Measurements from ENCODE around the gene SHPK.
A peak's percentile ranks its signal among the peaks of the same experiment; 100 is the strongest.
"Not testable (repeated sequence)": the region's sequence is repeated elsewhere in the genome, so short reads cannot be mapped to it uniquely, and the experiment has no call there.

Gene SHPK

DNA sequence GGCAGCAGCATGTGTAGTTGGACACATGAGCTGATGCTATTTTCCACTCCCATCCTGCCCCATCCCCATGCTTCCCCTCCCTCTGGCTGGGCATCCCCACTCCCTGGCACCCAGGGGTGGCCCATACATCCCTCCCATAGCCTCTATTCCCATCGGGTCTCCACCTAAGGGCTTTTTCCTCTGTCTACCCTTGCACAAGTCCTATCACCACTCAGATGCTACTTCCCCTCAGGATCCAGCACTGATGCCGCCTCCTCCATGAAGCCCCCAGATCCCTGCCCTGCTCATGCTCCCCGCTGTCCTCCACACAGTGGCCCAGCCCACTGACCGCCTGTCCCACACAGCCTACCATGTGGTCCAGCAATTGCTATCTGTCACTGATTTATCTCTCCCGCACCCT is 42.7 kb downstream of the SHPK start:
- no peak for FAIRE-seq
- TF ChIP-seq TAF1 (IDR thresholded peaks at IDR 0.05; ENCODE audit: borderline replicate concordance, low read depth, low read length) (no peak), POLR2A (IDR thresholded peaks at IDR 0.05; ENCODE audit: low read depth, low read length) (no peak), POLR2AphosphoS5 (IDR thresholded peaks at IDR 0.05; ENCODE audit: low read depth, low read length) (no peak)
- no peak for DNase-seq (ENCODE audit: insufficient read length)

DNA sequence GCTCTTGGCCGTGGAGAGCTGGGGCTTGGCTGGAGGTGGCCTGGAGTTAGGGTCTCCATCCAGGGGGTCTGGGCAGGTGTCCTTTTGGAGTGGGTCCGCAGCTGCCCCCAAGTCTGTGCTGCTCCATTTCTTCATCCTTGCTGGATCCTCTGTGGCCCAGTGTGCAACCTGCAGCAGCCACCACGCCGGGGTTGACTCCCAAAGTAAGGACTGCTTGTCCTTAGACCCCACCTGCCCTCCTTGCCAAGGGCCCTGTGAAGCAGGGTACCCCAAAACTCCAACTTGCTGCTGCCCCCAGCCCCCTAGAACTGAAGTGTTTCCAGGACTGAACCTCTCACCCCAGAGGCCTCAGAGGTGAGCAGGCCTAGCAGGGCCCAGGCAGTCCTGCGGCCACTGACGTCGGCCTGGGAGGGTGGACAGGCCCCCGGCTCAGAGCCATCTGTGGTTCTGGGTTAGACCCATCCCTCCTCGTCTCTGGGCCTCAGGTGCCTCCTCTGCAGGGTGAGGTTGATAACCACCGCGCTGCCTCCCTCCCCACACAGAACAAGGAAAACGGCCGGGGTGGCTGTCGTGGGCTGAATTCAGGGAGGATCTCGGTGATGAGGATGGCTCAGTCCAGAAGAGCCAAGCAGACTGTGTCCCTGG is 43.7 kb downstream of the SHPK start:
- TF ChIP-seq POLR2A (IDR thresholded peaks at IDR 0.05; ENCODE audit: low read depth, low read length) (no peak), POLR2AphosphoS5 (IDR thresholded peaks at IDR 0.05; ENCODE audit: low read depth, low read length) (no peak), TAF1 (IDR thresholded peaks at IDR 0.05; ENCODE audit: borderline replicate concordance, low read depth, low read length) (no peak)
- FAIRE-seq (no peak), DNase-seq (ENCODE audit: insufficient read length) (no peak)

DNA sequence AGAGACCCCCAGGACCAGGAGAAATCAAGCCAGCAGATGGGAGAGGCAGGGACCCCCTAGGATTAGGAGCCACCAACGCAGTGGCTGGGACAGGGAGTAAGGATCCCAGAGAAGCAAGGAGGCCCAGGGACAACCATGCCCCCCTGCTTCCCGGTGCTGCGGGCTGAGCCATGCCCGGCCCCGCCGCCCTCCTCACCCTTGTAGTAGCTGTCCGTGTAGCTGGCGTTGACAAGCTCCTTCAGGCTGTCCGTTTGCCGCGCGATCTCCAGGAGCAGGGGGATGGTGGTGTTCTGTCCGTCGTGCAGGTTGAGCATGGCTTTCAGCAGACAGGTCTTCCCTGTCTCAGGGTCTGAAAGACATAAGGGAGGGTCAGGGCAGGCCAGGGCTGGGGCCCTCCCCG is 45.3 kb downstream of the SHPK start:
- TF ChIP-seq POLR2A (IDR thresholded peaks at IDR 0.05; ENCODE audit: low read depth, low read length) (no peak), POLR2AphosphoS5 (IDR thresholded peaks at IDR 0.05; ENCODE audit: low read depth, low read length) (no peak), TAF1 (IDR thresholded peaks at IDR 0.05; ENCODE audit: borderline replicate concordance, low read depth, low read length) (no peak)
- FAIRE-seq (no peak), DNase-seq (ENCODE audit: insufficient read length) (no peak)

DNA sequence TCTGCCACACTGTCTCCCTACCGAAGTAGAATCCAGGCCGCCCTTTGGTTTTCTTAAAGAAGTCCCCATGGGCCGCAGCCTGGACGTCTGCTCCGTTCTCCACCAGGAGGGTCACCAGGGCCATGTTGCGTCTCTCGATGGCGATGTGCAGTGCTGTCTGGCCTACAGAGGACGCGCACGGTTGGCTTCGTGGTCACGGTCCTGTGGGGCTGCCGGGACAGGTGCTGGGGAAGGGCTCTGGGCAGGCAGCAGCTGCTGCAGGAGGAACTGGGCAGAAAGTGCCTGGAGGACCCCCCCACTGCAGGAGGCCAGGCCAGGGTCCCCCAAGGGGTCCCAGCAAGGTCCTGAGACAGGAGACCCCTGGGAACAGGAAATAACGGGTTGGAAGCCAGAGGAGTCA is 45.8 kb downstream of the SHPK start:
- no peak for FAIRE-seq
- no peak for DNase-seq (ENCODE audit: insufficient read length)
- TF ChIP-seq POLR2A (IDR thresholded peaks at IDR 0.05; ENCODE audit: low read depth, low read length): no peak
- TF ChIP-seq POLR2AphosphoS5 (IDR thresholded peaks at IDR 0.05; ENCODE audit: low read depth, low read length): no peak
- TF ChIP-seq TAF1 (IDR thresholded peaks at IDR 0.05; ENCODE audit: borderline replicate concordance, low read depth, low read length): no peak

DNA sequence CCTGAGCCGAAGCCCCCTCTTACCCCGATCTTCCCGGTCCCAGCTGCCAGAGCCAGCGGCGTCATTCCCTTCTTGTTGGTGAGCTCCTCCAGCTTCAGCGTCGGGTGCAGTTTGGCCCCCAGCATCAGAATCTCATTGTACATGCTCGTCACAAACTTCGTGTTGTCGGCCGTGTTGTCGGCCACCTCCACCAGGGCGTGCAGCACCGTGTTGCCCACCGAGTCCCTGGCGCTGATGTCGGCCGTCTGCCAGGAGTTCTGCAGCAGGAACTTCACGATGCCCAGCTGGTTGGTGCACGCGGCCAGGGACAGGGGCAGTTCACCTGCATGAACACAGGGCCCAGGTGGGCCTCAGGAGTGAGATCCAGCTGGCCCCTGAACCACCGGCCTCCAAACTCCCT is 46.3 kb downstream of the SHPK start:
- TF ChIP-seq TAF1 (IDR thresholded peaks at IDR 0.05; ENCODE audit: borderline replicate concordance, low read depth, low read length): no peak
- no peak for TF ChIP-seq POLR2AphosphoS5 (IDR thresholded peaks at IDR 0.05; ENCODE audit: low read depth, low read length)
- no peak for TF ChIP-seq POLR2A (IDR thresholded peaks at IDR 0.05; ENCODE audit: low read depth, low read length)
- DNase-seq (ENCODE audit: insufficient read length) (no peak), FAIRE-seq (no peak)

GRCh38 chr17:3585826-3586225 is 50.2 kb downstream of the SHPK start:
- DNase-seq (ENCODE audit: insufficient read length): peak; percentile 5
- TF ChIP-seq TAF1 (IDR thresholded peaks at IDR 0.05; ENCODE audit: borderline replicate concordance, low read depth, low read length) (no peak), POLR2AphosphoS5 (IDR thresholded peaks at IDR 0.05; ENCODE audit: low read depth, low read length) (no peak), POLR2A (IDR thresholded peaks at IDR 0.05; ENCODE audit: low read depth, low read length) (no peak)
- no peak for FAIRE-seq

GRCh38 chr17:3583456-3583855 is 52.6 kb downstream of the SHPK start:
- TF ChIP-seq POLR2AphosphoS5 (IDR thresholded peaks at IDR 0.05; ENCODE audit: low read depth, low read length): no peak
- no peak for TF ChIP-seq TAF1 (IDR thresholded peaks at IDR 0.05; ENCODE audit: borderline replicate concordance, low read depth, low read length)
- TF ChIP-seq POLR2A (IDR thresholded peaks at IDR 0.05; ENCODE audit: low read depth, low read length): no peak
- DNase-seq (ENCODE audit: insufficient read length): no peak
- no peak for FAIRE-seq

GRCh38 chr17:3582915-3583314 is 53.1 kb downstream of the SHPK start:
- TF ChIP-seq TAF1 (IDR thresholded peaks at IDR 0.05; ENCODE audit: borderline replicate concordance, low read depth, low read length): no peak
- no peak for TF ChIP-seq POLR2A (IDR thresholded peaks at IDR 0.05; ENCODE audit: low read depth, low read length)
- no peak for TF ChIP-seq POLR2AphosphoS5 (IDR thresholded peaks at IDR 0.05; ENCODE audit: low read depth, low read length)
- DNase-seq (ENCODE audit: insufficient read length) (no peak), FAIRE-seq (no peak)

- DNase-seq (ENCODE audit: insufficient read length); FAIRE-seq: not testable (repeated sequence)
These were observed 57.4 kb downstream of the SHPK start for GRCh38 chr17:3578667-3579066.

DNA sequence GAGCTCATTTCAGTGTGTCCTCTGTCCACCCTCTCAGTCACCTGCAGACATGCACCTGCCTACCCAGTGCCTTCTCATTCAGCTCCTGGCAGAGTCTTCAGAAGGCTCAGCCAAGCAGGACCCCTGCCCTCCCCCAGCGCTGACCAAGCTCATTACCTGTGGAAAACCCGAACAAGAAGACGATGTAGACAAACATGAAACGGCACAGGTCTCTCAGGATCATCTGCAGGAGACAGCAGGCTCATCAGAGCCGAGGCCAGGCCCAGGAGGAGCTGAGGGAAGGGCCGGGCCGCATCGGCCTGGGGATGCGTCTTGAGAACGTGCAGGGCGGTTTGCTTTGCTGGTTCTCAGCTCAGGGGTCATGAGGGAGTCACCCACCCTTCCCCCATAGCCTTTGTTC is 59.1 kb downstream of the SHPK start:
- no peak for DNase-seq (ENCODE audit: insufficient read length)

GRCh38 chr17:3575511-3575910 is 60.5 kb downstream of the SHPK start:
- TF ChIP-seq TAF1 (IDR thresholded peaks at IDR 0.05; ENCODE audit: borderline replicate concordance, low read depth, low read length) (no peak), POLR2A (IDR thresholded peaks at IDR 0.05; ENCODE audit: low read depth, low read length) (no peak), POLR2AphosphoS5 (IDR thresholded peaks at IDR 0.05; ENCODE audit: low read depth, low read length) (no peak)
- DNase-seq (ENCODE audit: insufficient read length): no peak
- FAIRE-seq: no peak

More for the DNA sequence above, 59.1 kb downstream of the SHPK start:
- TF ChIP-seq POLR2A (IDR thresholded peaks at IDR 0.05; ENCODE audit: low read depth, low read length) (no peak), TAF1 (IDR thresholded peaks at IDR 0.05; ENCODE audit: borderline replicate concordance, low read depth, low read length) (no peak), POLR2AphosphoS5 (IDR thresholded peaks at IDR 0.05; ENCODE audit: low read depth, low read length) (no peak)
- no peak for FAIRE-seq

DNA sequence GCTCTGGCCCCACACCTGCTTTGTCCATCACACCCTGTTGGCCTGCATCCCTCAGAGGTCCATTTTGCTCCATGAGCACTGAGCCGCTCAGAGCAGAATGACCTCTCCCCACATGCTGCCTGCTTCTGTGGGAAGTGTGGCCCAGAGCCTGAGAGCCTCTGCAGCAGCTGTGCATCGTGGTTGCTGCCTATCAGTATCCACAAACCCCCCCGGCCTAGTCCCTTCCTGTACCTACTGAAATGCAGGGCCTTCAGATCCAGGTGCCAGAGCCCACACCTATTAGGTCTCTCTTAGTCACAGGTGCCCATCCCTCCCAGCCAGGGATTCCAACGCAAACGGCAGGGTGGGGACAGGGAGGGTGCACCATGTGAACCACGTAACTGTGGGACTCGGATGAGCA is 61.8 kb downstream of the SHPK start:
- TF ChIP-seq POLR2A (IDR thresholded peaks at IDR 0.05; ENCODE audit: low read depth, low read length) (no peak), POLR2AphosphoS5 (IDR thresholded peaks at IDR 0.05; ENCODE audit: low read depth, low read length) (no peak), TAF1 (IDR thresholded peaks at IDR 0.05; ENCODE audit: borderline replicate concordance, low read depth, low read length) (no peak)
- DNase-seq (ENCODE audit: insufficient read length): peak; percentile 1
- FAIRE-seq: no peak
